Spleen (tissue), 7 donors: Measurements from ENCODE around the gene TAOK2.

Experiments used
- CTCF ChIP-seq, 11 experiments: fragments of 200-600 bp in 7 of 11; fragments of 450-650 bp in 4 of 11; sonication (generic) in 4 of 11; IDR thresholded peaks in 8 of 11; conservative IDR thresholded peaks in 3 of 11; 1 replicate in 7 of 11; 2 replicates in 4 of 11; pipeline versions ENCODE4 v1.4.0 to v1.8.0; 2016 to 2021; ENCODE audit warnings: antibody characterized with exemption in 11 of 11, inconsistent platforms in 4 of 11, mild to moderate bottlenecking in 1 of 11
- POLR2AphosphoS5 ChIP-seq, 3 donors: sonication (generic); formaldehyde crosslinking; IDR thresholded peaks; one replicate each; pipeline ENCODE4 v1.5.1; 2017; ENCODE audit warnings: antibody characterized with exemption in 3 of 3
- donor health status: DM: no; HTN: no; CAD: no; lungs with moderate emphysema.
- donor health status: DM: no; HTN: no; CAD: no.
- donor health status: DM: no; HTN: no; CAD: no.

DNA sequence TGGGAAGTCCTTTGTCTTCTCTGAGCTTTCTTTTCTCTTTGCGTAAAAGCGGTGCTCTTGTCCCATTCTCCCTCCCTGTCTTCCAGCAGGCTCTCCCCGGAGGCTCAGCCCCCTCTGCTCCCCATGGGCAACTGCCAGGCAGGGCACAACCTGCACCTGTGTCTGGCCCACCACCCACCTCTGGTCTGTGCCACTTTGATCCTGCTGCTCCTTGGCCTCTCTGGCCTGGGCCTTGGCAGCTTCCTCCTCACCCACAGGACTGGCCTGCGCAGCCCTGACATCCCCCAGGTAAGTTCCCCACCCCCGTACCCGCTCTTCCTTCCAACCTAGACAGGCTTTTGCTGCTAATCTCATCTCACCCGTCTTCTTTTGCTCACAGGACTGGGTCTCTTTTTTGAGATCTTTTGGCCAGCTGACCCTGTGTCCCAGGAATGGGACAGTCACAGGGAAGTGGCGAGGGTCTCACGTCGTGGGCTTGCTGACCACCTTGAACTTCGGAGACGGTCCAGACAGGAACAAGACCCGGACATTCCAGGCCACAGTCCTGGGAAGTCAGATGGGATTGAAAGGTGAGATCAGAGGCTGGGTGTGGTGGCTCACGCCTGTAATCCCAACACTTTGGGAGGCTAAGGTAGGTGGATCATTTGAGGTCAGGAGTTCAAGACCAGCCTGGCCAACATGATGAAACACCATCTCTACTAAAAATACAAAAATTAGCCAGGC lies 10.5 kb upstream of the TAOK2 start:
- TF ChIP-seq POLR2AphosphoS5 (IDR thresholded peaks at IDR 0.05), result no peak
- no peak for TF ChIP-seq CTCF (IDR thresholded peaks at IDR 0.05 in 8 of 11, conservative IDR thresholded peaks at IDR 0.05 in 3 of 11)
